Measurements from ENCODE around the gene SPAG16.

GRCh38 chr2:213703406-213704098 is 419.3 kb downstream of the SPAG16 start:
- no peak for TF ChIP-seq CTCF (conservative IDR thresholded peaks at IDR 0.05; ENCODE audit: low read length)
- no peak for TF ChIP-seq EZH2phosphoT487 (IDR thresholded peaks at IDR 0.05; ENCODE audit: borderline replicate concordance)
